CD4-positive, alpha-beta T cell treated with Interleukin-6 at 100 ng/mL for 8 hours (primary cell): ENCODE measurements around the gene DENND10.
"Not testable (repeated sequence)": the region's sequence is repeated elsewhere in the genome, so short reads cannot be mapped to it uniquely, and the experiment has no call there.

Experiments used
- DNase-seq: peaks from one replicate; pipeline ENCODE4 v3.0.0-alpha.2; 2020; ENCODE audit warnings: mixed read lengths, low spot score

The DENND10 gene

GRCh38 chr10:119100434-119101238, 3.3 kb upstream of the DENND10 start:
- DNase-seq: no peak

GRCh38 chr10:119101366-119102098, 2.4 kb upstream of the DENND10 start:
- DNase-seq: no peak

DNA sequence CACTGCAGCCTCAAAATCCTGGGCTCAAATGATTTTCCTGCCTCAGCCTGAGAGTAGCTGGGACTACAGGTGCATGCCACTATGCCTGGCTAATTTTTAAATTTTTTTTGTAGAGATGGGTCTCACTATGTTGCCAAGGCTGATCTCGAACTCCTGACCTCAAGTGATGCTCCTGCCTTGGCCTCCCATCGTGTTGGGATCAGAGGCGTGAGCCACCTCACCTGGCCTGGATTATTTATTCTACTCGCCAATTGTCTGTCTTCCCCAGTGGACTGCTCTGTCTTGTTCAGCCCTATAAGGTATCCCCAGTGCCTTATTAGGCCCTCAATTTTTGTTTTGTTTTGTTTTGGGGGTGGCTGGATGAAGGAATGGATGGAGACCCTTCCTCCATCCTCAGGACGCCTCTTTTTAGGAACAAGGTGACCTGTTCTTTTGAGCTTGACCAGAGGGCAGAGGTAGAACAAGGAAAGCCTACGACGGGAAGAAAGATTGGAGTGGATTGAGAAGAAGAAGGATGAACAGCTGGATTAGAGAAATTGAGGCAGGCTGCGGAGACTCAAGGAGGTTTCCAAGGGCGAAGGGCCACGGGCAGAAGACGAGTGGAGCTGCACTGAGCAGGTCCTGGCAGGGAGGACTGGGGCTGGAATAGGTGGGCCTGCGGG, 541 bp upstream of the DENND10 start:
- DNase-seq: no peak

GRCh38 chr10:119104654-119105015, 722 bp downstream of the DENND10 start:
- no peak for DNase-seq

DNA sequence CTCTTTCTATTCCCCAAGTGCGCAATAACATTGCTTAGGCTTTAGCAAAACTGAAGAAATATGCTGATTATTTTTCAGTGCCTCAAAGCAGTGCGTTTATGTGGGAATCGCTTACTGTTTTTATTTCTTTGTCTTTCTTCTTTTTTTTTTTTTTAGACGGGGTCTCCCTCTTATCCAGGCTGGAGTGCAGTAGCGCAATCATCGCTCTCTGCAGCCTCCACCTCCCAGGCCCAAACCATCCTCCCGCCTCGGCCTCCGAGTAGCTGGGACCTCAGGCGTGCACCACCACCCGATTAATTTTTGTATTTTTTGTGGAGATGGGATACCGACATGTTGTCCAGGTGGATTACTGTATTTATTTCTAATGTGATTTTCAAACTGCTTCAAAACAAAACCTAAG, 1.2 kb downstream of the DENND10 start:
- no peak for DNase-seq

GRCh38 chr10:119105899-119106298, 2.0 kb downstream of the DENND10 start:
- not testable (repeated sequence) for DNase-seq

DNA sequence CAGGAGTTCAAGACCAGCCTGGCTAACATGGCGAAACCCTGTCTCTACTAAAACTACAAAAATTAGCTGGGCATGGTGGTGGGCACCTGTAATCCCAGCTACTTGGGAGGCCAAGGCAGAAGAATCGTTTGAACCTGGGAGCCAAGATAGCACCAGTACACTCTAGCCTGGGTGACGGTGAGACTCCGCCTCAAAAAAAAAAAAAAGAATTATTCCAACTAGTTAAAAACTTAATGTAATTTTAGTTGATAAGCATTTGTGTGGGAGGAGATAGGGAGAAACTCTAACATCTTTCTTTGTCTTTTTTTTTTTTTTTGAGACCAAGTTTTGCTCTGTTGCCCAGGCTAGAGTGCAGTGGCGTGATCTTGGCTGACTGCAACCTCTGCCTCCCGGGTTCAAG, 3.2 kb downstream of the DENND10 start:
- not testable (repeated sequence) for DNase-seq

GRCh38 chr10:119107771-119108170, 3.9 kb downstream of the DENND10 start:
- not testable (repeated sequence) for DNase-seq

GRCh38 chr10:119112056-119112455, 8.1 kb downstream of the DENND10 start:
- DNase-seq: no peak

DNA sequence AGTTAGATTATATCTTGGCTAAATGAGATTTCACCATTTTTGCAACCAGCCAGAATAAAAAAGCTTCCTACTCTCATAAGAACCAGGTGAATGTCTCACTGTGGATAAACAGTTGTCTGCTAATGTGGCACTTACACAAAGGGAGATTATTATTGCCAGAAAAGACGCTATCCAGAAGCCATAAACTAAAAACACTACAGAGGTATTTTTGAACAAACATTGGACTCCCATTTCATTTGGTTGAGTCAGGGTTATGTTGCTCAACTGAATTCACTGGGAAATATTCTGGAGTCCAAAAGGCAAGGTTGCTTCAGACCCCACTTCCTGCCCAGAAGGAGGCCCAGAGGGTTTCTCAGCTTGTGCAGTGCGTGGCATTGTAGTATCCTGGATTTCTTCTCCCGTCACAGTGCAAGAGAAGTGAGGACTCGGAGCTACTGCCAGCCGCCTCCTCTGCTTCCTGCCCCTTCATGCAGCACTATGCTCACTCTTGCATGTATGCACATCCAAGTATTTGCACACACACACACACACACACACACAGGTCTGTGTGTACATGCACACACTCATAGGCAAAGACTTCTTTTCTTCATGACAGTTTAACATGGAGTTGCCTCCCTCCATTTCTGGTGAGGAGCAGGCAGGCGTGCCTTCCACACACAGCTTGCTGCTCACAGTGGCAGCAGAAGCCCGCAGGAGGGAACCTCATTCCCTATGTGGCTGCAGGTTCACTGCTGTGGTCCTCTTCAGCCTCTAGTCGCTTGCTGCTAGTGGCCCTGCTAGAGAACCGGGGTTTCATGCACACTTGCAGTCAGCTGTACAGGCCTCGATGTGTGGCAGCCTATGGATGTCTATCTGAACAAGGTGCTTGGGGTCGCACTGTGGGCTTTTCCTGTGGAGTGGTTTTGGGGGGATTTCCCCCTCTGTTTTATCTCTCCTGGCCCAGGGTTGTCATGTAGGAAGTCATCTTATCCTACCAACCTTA, 10.1 kb downstream of the DENND10 start:
- DNase-seq: no peak

DNA sequence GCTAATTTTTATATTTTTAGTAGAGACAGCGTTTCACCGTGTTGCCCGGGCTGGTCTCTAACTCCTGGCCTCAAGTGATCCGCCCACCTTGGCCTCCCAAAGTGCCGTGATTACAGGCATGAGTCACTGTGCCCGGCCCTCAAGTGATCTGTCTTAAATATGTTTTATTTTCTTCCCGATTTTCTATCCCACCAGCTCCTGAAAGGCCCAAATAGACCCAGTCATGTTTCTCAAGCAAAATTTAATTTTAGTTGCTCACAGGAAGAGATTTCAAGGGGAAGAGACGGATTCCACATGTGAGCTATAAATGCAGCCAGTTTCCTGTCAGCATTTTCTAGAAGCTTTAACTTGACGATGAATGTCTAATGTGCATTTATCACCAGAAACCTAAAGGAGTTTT, 12.0 kb downstream of the DENND10 start:
- DNase-seq: no peak

DNA sequence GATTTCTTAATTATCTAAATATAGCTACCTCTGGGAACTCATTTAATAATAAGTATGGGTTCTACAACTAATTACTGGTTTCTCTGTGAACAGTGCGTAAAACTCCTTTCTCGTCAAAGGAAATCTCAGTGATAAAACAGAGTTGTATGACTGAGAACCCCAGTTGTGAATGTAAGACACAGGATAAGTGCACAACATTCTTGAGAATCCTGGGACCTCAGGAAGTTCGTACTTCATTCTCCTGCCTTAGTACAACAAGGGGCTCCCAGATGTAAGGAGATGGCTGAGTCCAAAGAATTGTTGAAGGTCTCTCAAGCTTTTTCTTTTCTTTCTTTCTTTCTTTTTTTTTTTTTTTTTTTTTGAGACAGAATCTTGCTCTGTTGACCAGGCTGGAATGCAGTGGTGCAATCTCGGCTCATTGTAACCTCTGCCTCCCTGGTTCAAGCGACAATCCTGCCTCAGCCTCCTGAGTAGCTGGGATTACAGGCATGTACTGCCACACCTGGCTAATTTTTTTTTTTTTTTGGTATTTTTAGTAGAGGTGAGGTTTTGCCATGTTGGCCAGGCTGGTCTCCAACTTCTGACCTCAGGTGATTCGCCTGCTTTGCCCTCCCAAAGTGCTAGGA, 12.5 kb downstream of the DENND10 start:
- DNase-seq: no peak

DNA sequence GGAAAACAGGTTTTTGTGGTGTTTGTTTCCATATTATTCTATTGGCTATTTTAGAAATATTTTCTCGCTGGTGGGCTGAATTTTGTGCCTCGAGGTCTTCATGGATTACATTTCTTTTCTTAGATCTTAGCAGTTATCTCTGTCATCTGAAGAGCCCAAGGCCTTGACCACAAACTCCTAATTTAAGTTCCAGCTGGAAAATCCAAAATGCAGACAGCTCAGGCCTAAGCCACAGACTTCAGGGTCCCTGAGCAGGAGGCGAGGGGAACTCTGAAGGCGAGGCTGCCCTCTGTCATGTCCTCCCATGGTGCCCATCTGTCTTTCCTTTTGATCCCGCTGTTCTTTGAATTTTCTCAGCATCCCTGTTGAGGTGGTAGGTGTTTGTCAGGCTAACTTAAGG, 14.3 kb downstream of the DENND10 start:
- DNase-seq: no peak

GRCh38 chr10:119119400-119119799, 15.5 kb downstream of the DENND10 start:
- no peak for DNase-seq

DNA sequence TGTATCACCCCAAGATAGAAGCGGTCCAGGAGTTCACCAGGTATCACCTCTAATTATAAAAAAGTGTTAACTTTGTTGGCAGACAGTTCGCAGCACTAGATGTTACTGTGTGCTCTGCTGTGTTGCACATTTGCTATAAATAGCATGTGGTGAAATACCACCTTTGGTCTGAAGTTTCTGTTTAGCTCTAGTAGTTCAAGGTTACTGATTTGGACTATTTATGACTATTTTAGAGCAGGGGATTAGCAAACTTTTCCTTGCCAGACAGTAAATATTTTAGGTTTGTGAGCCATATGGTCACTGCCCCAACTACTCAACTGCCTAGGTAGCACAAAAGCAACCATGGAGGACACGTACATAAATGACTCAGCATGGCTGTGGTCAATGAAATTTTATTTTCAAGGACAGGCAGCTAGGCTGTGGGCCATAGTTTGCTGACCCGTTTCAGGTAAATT, 16.5 kb downstream of the DENND10 start:
- DNase-seq: no peak

DNA sequence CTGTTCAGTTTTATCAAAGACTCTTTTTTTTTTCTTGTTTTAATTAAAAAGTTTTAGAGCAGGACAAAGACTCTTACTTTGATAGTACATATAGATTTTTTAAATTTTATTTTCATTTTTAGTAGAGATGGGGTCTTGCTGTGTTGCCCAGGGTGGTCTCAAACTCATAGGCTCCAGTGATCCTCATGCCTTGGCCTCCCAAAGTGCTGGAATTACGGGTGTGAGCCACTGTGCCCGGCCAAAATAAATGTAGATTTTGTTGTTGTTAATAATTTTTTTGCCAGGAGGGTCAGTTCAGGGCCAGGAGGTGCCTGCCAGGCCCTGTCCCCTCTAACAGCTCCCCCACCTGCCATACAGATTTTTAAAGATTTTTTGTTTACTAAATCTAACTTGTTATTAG, 17.0 kb downstream of the DENND10 start:
- no peak for DNase-seq

DNA sequence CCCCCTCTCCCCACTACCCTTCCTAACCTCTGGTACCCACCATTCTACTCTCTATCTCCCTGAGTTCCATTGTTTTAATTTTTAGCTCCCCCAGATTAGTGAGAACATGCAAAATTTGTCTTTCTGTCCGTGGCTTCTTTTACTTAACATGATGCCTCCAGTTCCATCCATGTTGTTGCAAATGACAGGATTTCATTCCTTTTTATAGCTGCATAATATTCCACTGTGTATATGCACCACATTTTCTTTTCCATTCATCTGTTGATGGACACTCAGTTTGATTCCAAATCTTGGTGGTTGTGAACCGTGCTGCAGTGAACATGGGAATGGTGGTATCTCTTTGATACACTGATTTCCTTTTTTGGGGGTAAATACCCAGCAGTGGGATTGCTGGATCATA, 22.0 kb downstream of the DENND10 start:
- no peak for DNase-seq

- DNase-seq: no peak
Measured at GRCh38 chr10:119129721-119130120, 25.8 kb downstream of the DENND10 start.

DNA sequence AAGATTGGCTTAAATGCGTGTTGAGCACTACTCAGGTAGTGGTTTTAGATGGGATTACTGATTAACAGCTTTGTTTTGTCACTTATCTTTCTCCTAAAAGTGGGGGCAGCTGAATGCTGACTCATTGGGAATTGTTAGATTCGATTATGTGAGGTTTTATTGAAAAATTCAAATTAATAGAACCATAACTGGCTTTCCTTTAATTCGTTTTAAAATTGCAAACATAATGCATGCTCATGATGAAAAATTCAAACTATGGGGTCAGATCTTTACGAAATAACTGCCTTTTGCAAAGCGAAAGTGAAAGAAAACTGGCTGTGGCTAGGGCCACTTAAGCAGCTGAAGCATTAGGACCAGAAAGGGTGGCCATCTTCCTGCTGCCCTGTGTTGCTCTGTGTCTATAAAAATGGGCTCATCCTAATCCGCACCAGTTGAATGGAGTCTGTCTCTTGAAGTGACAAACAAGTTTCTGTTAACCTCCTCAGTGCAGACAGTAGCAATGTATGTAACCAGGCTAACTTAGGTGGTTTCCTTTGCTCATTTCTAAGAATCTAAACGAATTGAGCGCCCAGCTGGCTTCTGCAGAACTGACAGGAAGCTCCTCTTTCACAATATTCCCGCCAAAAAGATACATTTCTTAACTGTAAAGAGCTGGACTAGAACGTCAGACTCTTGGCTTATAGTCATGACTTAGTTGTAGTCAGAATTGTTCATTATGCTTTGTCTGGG, 27.8 kb downstream of the DENND10 start:
- DNase-seq: peak; percentile 50

- DNase-seq: no peak
Measured at GRCh38 chr10:119132521-119133345, 28.8 kb downstream of the DENND10 start.
